ENCODE results near the gene SAMD14. TPM values are rescaled to one million over a fixed set of nuclear protein-coding genes. Genes with fewer than 3 reads are reported as not detected.

The SAMD14 gene
- total and polyA plus RNA-seq, 10 of the 15 experiments (the other 5 are each of a cell fraction or from before 2014, with no cell fraction given): 0.06 to 1.7 (median 0.25) TPM; not detected in 3

DNA sequence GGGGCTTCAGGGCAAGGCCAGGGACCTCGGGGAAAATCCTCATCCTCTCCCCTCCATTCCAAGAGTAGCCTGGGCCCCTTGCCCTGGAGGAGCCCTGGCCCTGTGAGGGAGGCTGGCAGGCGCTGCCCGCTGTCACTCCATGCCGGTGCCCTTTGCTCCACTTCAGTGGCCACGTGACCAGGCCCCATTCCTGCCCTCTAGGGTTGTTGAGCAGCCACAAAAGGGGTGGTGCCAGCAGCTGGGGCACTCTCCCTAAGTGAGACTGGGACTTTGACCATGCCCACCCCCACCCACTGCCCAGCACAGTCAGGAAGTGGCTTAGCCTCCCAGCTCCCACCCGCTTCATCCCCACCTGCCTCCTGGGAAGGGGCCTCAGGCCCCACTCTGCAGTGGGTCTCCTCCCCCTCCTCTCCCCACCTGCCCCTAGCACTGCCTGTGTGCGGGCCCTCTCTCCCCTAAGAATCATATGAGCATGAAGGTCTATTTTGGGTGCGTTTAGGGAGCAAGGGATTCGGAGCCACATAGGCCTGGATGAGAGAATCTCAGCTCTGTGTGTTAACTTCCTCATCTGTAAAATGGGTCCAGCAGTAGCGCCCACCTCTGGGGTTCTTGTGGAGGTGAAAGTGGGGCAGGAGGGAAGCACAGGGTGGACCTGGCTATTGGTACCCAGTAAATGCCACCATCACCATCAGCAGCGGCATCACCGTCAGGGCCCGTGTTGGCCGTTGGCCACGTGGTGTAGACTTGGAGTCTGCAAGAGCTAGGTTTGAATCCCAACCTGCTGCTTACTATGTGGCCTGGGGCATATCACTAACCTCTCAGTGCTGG, 27.6 kb downstream of the SAMD14 start:
- ChIA-PET POLR2A (no interaction called here), CTCF (interaction anchor here (0.8 to 1.0 kb wide), 2 partner anchors 8 to 12 kb away, joined by 4 to 8 read pairs; no protein-coding TSS in a partner anchor), SMC1A (ENCODE audit: uncharacterized antibody, unreplicated experiment) (no interaction called here), RAD21 (ENCODE audit: unreplicated experiment) (no interaction called here)
- Histone ChIP-seq H3K79me2 (ENCODE audit: control insufficient read depth, insufficient read depth, low read length) (no peaks in the 10 kb centered on the region), H3K4me1 (ENCODE audit: control insufficient read depth, insufficient read depth, low read length) (no peaks in the 10 kb centered on the region), H3K36me3 (ENCODE audit: control insufficient read depth in 2 of 2, insufficient read depth in 2 of 2, low read length in 1 of 2) (no peaks in the 10 kb centered on the region; a peak in 1 of 4 replicates), H2AFZ (ENCODE audit: control insufficient read depth, low read depth, low read length) (no peak overlapping the region), H3K9ac (ENCODE audit: control insufficient read depth, insufficient read depth, low read length) (no peak overlapping the region), H4K20me1 (ENCODE audit: control insufficient read depth, insufficient read depth) (no peaks in the 10 kb centered on the region), H3K27me3 (replicated peaks in 1 of 2; ENCODE audit: control insufficient read depth in 2 of 2, insufficient read depth in 2 of 2, low read length in 1 of 2) (no peaks in the 10 kb centered on the region), H3K27ac (ENCODE audit: control insufficient read depth, insufficient read depth) (no peak overlapping the region), H3K9me3 (replicated peaks; ENCODE audit: control insufficient read depth, insufficient read depth, low read length) (no peaks in the 10 kb centered on the region), H3K4me2 (ENCODE audit: control insufficient read depth, insufficient read depth) (no peak overlapping the region), H3K4me3 (no peak overlapping the region)
- ATAC-seq (no peak), FAIRE-seq (no peak), DNase-seq (ENCODE audit: low read depth, low spot score) (no peak)
- in situ Hi-C loops (cut with MboI) (no loop called here), intact Hi-C loops (cut with micrococcal nuclease; ENCODE audit: unreplicated experiment) (no loop called here)
- no TSS peak for BruUV-seq (replicated peaks)
- no peak for TF ChIP-seq EED (IDR thresholded peaks at IDR 0.05; ENCODE audit: low read depth)
- TF ChIP-seq ATF3 (IDR thresholded peaks at IDR 0.05; ENCODE audit: borderline replicate concordance, extremely low read depth, low read depth, low read length): no peak
- TF ChIP-seq ZNF592 (IDR thresholded peaks at IDR 0.05): no peak
- TF ChIP-seq CUX1 (IDR thresholded peaks at IDR 0.05; ENCODE audit: insufficient replicate concordance, low read depth, low read length): no peak
- no peak for TF ChIP-seq TCF3 (IDR thresholded peaks at IDR 0.05; ENCODE audit: borderline replicate concordance, insufficient read depth, low read depth, low read length)
- peak; percentile 57 for TF ChIP-seq USF1 (IDR thresholded peaks at IDR 0.05; ENCODE audit: borderline replicate concordance, extremely low read length, insufficient read depth, low read depth, low read length)
- 62% methylated on average over 15 of the region's 15 CpGs for WGBS (ENCODE audit: insufficient coverage, insufficient replicate concordance, low lambda C conversion rate, missing lambda C conversion rate)

Measured in GM12878 (cell line).